ENCODE data around the gene NALCN.

DNA sequence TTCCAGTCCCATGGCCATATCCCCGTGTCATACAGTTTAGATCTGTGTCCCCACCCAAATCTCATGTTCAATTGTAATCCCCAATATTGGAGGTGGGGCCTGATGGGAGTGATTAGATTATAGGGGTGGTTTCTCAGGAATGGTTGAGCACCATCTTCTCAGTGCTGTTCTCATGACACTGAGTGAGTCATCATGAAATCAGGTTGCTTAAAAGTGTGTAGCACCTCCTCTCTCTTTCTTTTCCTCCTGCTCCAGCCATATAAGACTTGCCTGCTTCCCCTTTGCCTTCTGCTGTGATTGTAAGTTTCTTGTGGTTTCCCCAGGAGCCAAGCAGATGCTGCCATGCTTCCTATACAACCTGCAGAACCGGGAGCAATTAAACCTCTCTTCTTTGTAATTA lies 197.8 kb downstream of the NALCN start:
- TF ChIP-seq, protein P1, sequence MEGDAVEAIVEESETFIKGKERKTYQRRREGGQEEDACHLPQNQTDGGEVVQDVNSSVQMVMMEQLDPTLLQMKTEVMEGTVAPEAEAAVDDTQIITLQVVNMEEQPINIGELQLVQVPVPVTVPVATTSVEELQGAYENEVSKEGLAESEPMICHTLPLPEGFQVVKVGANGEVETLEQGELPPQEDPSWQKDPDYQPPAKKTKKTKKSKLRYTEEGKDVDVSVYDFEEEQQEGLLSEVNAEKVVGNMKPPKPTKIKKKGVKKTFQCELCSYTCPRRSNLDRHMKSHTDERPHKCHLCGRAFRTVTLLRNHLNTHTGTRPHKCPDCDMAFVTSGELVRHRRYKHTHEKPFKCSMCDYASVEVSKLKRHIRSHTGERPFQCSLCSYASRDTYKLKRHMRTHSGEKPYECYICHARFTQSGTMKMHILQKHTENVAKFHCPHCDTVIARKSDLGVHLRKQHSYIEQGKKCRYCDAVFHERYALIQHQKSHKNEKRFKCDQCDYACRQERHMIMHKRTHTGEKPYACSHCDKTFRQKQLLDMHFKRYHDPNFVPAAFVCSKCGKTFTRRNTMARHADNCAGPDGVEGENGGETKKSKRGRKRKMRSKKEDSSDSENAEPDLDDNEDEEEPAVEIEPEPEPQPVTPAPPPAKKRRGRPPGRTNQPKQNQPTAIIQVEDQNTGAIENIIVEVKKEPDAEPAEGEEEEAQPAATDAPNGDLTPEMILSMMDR (IDR thresholded peaks at IDR 0.05), result no peak
- no peak for TF ChIP-seq POLR2A (IDR thresholded peaks at IDR 0.05)

Data from body of pancreas (tissue), 4 donors.